Naive B cell (primary cell): ENCODE data around the gene CECR2. TPM values are rescaled to one million over a fixed set of nuclear protein-coding genes. Genes with fewer than 3 reads are reported as not detected.

Experiments used
- ATAC-seq, 2 donors: fragments of 150-1000 bp; cut with Tn5 transposase; 2 replicates each; pipeline ENCODE4 v1.10.0; 2021; ENCODE audit warnings: low read depth in 2 of 2, mild to moderate bottlenecking in 2 of 2, moderate library complexity in 2 of 2
- DNase-seq: peaks from one replicate; pipeline ENCODE4 v3.0.0; 2022
- H3K27ac Mint-ChIP-seq, 6 donors: one replicate each; pipeline ENCODE4 v1.8.0; 2020 to 2022; ENCODE audit warnings: mild to moderate bottlenecking in 6 of 6, mixed read lengths in 6 of 6, moderate library complexity in 5 of 6, inconsistent platforms in 2 of 6
- H3K27me3 Mint-ChIP-seq, 3 donors: one replicate each; pipeline ENCODE4 v1.8.0; 2021 to 2022; ENCODE audit warnings: mixed read lengths in 3 of 3, mild to moderate bottlenecking in 1 of 3
- H3K36me3 Mint-ChIP-seq, 2 donors: one replicate each; pipeline ENCODE4 v1.8.0; 2020 to 2022; ENCODE audit warnings: mixed read lengths in 2 of 2, inconsistent platforms in 1 of 2, mild to moderate bottlenecking in 1 of 2
- H3K4me1 Mint-ChIP-seq, 3 donors: one replicate each; pipeline ENCODE4 v1.8.0; 2020 to 2022; ENCODE audit warnings: mixed read lengths in 3 of 3, inconsistent platforms in 1 of 3, mild to moderate bottlenecking in 1 of 3, moderate library complexity in 1 of 3
- H3K4me3 Mint-ChIP-seq, 8 donors: one replicate each; pipeline ENCODE4 v1.8.0; 2020 to 2022; ENCODE audit warnings: mild to moderate bottlenecking in 8 of 8, mixed read lengths in 8 of 8, moderate library complexity in 8 of 8, inconsistent platforms in 2 of 8
- H3K9me3 Mint-ChIP-seq, 7 donors: one replicate each; pipeline ENCODE4 v1.8.0; 2020 to 2022; ENCODE audit warnings: mixed read lengths in 7 of 7, mild to moderate bottlenecking in 5 of 7, inconsistent platforms in 2 of 7, moderate library complexity in 1 of 7
- polyA plus RNA-seq, 6 donors: library from polyadenylated mRNA; unstranded; fragments of 300-500 nt; fragmentation: Illumina TruSeq; gene quantifications; one replicate each; pipeline ENCODE4 v1.2.3, GENCODE V29; 2021; ENCODE audit warnings: low read depth in 6 of 6

The CECR2 gene
- polyA plus RNA-seq, 6 donors from 2014 or later = 0.04 to 0.62 (median 0.10) TPM; not detected in 2

DNA sequence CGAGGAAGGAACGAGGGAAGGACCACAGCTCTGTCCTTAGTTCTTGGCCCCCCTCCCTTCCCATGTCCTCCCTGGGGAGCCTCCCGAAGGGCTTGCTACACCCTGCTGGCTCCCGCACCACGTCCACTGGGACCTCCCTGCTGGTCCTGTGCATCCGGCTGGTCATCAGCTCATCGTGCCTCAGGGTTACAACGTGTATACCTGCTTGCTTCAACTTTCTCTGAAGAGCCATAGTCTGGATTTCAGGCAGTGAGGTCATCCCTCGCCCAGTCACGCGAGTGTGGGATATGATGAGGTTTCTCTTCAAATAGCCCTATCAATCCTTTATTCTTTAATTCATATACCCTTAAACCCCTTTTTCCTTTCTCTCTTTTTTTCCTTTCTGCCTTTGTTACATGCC lies 21.5 kb upstream of the CECR2 start:
- Mint-ChIP-seq H3K36me3 (no peaks in the 10 kb centered on the region), H3K4me3 (no peak overlapping the region), H3K27ac (peak overlapping the region in 1 of 6 donors; percentile 8), H3K9me3 (no peaks in the 10 kb centered on the region), H3K27me3 (peaks cover 0 to 13% (median 0%) of the 10 kb centered on the region in 3 donors), H3K4me1 (peaks cover 0 to 12% (median 8%) of the 10 kb centered on the region in 3 donors)
- ATAC-seq (no peak), DNase-seq (no peak)

DNA sequence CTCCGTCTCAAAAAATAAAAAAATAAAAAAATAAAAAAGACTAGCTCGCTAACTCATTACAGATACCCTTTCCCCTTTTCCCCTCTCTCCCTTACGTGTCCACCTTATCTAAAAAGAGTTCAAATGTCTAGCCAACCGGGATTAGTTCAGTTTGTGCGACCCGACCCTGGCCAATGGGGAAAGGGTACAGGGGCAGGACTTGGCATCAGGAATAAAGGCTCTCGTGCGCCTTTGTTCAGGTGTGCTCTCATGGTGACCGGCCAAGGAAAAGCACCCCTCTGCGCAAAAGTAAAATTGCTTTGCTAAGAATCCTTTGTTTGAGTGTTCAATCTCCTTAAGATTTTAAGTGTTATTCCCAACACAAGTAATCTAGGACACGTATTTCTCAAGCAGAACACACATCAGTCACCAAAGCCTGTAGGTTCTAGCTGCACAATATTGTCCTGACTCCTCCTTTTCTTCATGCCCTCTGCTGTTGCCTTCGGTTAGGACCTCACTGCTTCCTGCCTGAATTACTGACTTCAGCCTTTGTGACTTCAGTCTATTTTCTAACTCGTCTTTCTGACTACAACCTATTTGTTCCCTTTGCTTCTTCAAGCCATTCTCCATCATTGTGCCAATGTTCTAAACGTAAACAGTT lies 20.7 kb upstream of the CECR2 start:
- Mint-ChIP-seq H3K27ac (peak overlapping the region in 1 of 6 donors; percentile 15), H3K36me3 (no peaks in the 10 kb centered on the region), H3K4me1 (peaks cover 0 to 8% (median 7%) of the 10 kb centered on the region in 3 donors), H3K9me3 (no peaks in the 10 kb centered on the region), H3K4me3 (no peak overlapping the region), H3K27me3 (peaks cover 0 to 13% (median 0%) of the 10 kb centered on the region in 3 donors)
- ATAC-seq (no peak), DNase-seq (no peak)

DNA sequence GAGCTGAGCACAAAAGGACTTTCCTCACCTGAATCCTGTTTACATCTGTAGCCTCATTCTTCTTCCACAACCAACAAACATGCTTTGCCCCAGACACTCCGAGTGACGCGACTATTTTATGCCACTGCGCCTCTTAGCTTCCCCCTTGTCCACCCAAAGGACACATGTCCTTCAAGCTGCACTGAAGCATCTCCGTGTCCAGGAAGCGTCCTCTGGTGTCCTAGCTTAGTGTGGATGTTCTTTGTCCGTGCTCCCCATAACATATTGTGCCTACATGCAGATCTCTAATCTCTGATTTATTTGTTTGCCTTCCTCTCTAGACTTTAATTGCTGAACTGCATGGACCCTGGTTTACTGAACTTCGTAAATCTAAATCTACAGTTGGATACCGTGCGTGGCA lies 20.1 kb upstream of the CECR2 start:
- Mint-ChIP-seq H3K4me1 (peaks cover 0 to 4% (median under 1%) of the 10 kb centered on the region in 3 donors), H3K27me3 (peaks cover 0 to 13% (median 0%) of the 10 kb centered on the region in 3 donors), H3K9me3 (no peaks in the 10 kb centered on the region), H3K36me3 (no peaks in the 10 kb centered on the region), H3K27ac (peak overlapping the region in 1 of 6 donors; percentile 70), H3K4me3 (no peak overlapping the region)
- ATAC-seq = no peak
- no peak for DNase-seq

DNA sequence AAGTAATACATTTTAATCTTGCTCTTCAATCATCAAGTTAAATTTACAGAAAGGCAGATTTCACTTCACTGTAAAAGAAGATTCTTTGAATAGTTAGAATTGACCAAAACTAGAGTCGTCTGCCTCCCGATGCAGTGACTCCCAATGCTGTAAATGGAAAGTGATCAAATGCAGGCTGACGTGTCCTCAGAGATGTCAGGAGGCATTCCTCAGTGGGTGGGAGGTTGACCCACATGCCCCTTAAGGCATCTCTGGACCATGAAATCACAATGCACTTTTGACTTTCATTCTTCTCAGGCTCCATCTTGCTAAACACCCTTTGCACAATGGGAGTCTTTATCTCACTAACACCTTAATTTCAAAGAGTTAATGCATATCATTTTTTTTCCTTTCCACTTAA lies 19.0 kb upstream of the CECR2 start:
- Mint-ChIP-seq H3K4me3 (peak overlapping the region in 1 of 8 donors; percentile 21), H3K36me3 (no peaks in the 10 kb centered on the region), H3K27ac (no peak overlapping the region), H3K27me3 (peaks cover 0 to 13% (median 0%) of the 10 kb centered on the region in 3 donors), H3K4me1 (peaks cover 0 to 4% (median 0%) of the 10 kb centered on the region in 3 donors), H3K9me3 (no peaks in the 10 kb centered on the region)
- ATAC-seq (no peak), DNase-seq (no peak)

GRCh38 chr22:17352798-17353197 lies 16.5 kb upstream of the CECR2 start:
- H3K27me3 Mint-ChIP-seq = peaks cover 0 to 13% (median 0%) of the 10 kb centered on the region in 3 donors
- no peaks in the 10 kb centered on the region for H3K9me3 Mint-ChIP-seq
- H3K27ac Mint-ChIP-seq = no peak overlapping the region
- no peak overlapping the region for H3K4me3 Mint-ChIP-seq
- no peak for ATAC-seq
- H3K4me1 Mint-ChIP-seq = peaks cover 0 to 4% (median 0%) of the 10 kb centered on the region in 3 donors
- no peaks in the 10 kb centered on the region for H3K36me3 Mint-ChIP-seq
- DNase-seq = no peak

- no peak for DNase-seq
- no peaks in the 10 kb centered on the region for H3K9me3 Mint-ChIP-seq
- H3K27me3 Mint-ChIP-seq = peaks cover under 1 to 7% (median 5%) of the 10 kb centered on the region in 3 donors
- ATAC-seq = no peak
- H3K4me1 Mint-ChIP-seq = no peaks in the 10 kb centered on the region
- H3K27ac Mint-ChIP-seq = no peak overlapping the region
- H3K4me3 Mint-ChIP-seq = no peak overlapping the region
- no peaks in the 10 kb centered on the region for H3K36me3 Mint-ChIP-seq
These were observed 11.6 kb upstream of the CECR2 start for GRCh38 chr22:17357688-17358087.

- Mint-ChIP-seq H3K4me1 (no peaks in the 10 kb centered on the region), H3K4me3 (no peak overlapping the region), H3K27ac (no peak overlapping the region), H3K27me3 (peaks cover 5 to 7% (median 5%) of the 10 kb centered on the region in 3 donors), H3K36me3 (no peaks in the 10 kb centered on the region), H3K9me3 (no peaks in the 10 kb centered on the region)
- ATAC-seq (no peak), DNase-seq (no peak)
These were observed 10.8 kb upstream of the CECR2 start for GRCh38 chr22:17358415-17358814.

- Mint-ChIP-seq H3K4me3 (no peak overlapping the region), H3K27me3 (peaks cover 5 to 7% (median 7%) of the 10 kb centered on the region in 3 donors), H3K27ac (no peak overlapping the region), H3K4me1 (no peaks in the 10 kb centered on the region), H3K9me3 (no peaks in the 10 kb centered on the region), H3K36me3 (no peaks in the 10 kb centered on the region)
- no peak for DNase-seq
- ATAC-seq = no peak
These were observed 9.8 kb upstream of the CECR2 start for GRCh38 chr22:17359501-17359900.

- Mint-ChIP-seq H3K4me3 (peak overlapping the region in 4 of 8 donors; percentile 33 to 89 (median 72)), H3K36me3 (no peaks in the 10 kb centered on the region), H3K27ac (no peak overlapping the region), H3K27me3 (peaks cover 29 to 48% (median 37%) of the 10 kb centered on the region in 3 donors), H3K9me3 (peaks cover 0 to 3% (median 0%) of the 10 kb centered on the region in 7 donors), H3K4me1 (peaks cover 26 to 36% (median 31%) of the 10 kb centered on the region in 3 donors)
- ATAC-seq = no peak
- DNase-seq = no peak
These were observed 2.9 kb upstream of the CECR2 start for GRCh38 chr22:17366329-17366728.

DNA sequence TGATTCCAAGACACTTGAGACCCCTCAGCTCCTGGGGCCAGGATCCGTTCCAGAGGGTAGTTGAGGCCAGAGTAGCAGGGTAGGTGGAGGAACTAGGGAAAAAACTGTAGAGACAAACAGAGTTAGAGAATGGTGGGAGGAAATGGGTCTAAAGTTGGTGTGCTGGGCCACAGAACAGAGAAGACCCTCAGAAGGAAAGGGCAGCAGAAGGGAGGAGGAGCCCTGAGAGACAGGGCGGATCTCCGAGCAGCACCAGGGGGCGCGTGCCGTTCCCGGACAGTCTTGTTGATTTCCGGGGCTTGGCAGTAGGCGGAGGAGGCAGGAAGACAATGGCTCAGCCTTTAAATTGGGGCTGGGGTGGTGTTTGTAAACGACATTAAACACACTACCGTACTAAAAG lies 2.4 kb upstream of the CECR2 start:
- Mint-ChIP-seq H3K4me3 (peak overlapping the region; percentile 33 to 89 (median 62)), H3K36me3 (no peaks in the 10 kb centered on the region), H3K27ac (peak overlapping the region in 1 of 6 donors; percentile 79), H3K4me1 (peaks cover 26 to 36% (median 31%) of the 10 kb centered on the region in 3 donors), H3K27me3 (peaks cover 31 to 48% (median 38%) of the 10 kb centered on the region in 3 donors), H3K9me3 (peaks cover 0 to 3% (median 0%) of the 10 kb centered on the region in 7 donors)
- ATAC-seq (peak; percentile 27 to 44), DNase-seq (no peak)

- Mint-ChIP-seq H3K4me3 (peak overlapping the region; percentile 84 to 92 (median 90)), H3K4me1 (peaks cover 26 to 36% (median 31%) of the 10 kb centered on the region in 3 donors), H3K27me3 (peaks cover 34 to 43% (median 38%) of the 10 kb centered on the region in 3 donors), H3K9me3 (peaks cover 0 to 3% (median 0%) of the 10 kb centered on the region in 7 donors), H3K27ac (peak overlapping the region in 2 of 6 donors; percentile 39 to 92), H3K36me3 (no peaks in the 10 kb centered on the region)
- no peak for ATAC-seq
- no peak for DNase-seq
These were observed 1.1 kb upstream of the CECR2 start for GRCh38 chr22:17368144-17368543.

DNA sequence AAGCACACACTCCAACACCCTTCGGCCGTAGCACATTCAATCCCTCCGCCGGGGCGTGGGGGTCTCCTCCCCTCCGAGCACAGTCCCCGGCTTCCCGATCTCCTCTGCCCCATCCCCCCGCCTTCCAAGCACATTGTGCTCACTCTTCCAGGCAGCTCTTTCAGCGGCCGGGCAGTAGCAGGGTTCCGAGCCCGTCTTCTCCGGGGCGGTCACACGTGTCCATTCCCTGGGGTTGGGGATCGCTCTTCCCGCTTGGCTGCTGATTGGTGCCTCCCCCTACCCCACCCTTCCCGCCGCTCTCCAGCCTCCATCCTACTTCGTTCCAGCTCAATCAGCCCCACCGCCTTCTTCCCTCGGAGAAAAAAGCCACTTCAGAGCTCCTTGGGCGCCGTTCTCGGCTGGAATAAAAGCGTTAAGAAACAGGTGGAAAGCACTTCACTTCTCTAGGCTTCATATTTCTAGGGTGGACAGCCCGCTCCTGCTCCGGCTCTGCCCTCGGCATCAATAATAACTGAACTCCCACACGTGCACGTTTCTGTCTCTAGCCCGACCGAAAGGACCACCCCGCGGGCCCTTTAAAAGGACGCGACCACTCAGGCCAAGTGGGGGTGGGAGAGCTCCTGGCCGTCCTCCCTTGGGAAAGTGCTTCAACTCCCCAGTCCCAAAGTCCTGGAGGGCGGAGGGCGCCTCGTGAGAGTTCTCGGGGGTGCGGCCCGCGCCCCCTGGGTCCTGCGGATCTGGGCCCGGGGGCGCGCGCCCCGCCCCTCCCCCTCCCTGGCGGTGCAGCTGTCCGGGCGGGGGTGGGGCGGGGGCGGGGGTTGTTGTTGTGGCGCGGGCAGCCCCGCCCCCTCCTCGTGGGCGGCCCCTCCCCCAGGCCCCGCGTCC lies 464 bp upstream of the CECR2 start:
- peak; percentile 35 to 50 for ATAC-seq

DNA sequence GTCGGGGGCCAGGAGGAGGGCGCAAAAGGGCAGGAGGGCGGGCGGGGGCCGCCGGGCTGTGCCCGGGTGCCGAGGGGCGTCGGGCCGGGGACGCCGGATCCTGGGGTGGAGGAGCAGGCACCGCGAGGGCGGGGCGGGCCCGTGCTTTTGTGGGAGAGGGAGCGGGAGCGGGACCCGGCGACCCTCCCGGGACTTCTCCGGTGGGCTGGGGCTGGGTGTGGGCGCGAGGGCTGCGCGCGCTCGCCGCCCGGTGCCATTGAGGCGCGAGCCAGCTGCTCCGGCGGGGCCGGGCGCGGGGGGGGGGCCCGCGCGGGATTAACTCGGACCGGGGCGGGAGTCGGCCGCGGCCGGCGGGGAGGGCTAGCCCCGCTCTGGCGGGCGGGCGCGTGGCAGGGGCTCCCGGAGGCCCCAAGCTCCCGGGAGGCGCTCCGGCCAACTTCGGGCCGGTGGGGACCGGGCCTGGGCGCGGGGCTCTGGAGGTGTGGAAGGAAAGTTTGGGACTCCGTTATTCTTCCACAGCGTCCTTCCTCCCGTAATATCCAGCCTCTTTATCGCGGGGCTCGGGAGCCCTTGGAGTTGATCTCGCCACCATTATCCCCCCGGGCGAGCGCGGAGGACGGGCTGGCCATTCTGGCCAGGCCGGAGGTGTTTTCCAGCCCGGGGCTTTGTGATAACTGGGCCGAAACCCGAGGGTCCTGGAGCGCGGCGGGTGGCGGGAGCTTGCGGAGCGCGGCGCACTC lies 936 bp downstream of the CECR2 start:
- Mint-ChIP-seq H3K27me3 (peaks cover 37 to 39% (median 38%) of the 10 kb centered on the region in 3 donors), H3K9me3 (peaks cover 0 to 3% (median 0%) of the 10 kb centered on the region in 7 donors), H3K4me3 (peak overlapping the region; percentile 58 to 90 (median 83)), H3K4me1 (peaks cover 26 to 36% (median 31%) of the 10 kb centered on the region in 3 donors), H3K36me3 (no peaks in the 10 kb centered on the region), H3K27ac (peak overlapping the region in 1 of 6 donors; percentile 2)
- ATAC-seq (peak; percentile 3 to 7), DNase-seq (no peak)

More for the DNA sequence above, 464 bp upstream of the CECR2 start:
- no peaks in the 10 kb centered on the region for H3K36me3 Mint-ChIP-seq
- peak; percentile 35 for DNase-seq
- H3K4me1 Mint-ChIP-seq = peaks cover 26 to 36% (median 31%) of the 10 kb centered on the region in 3 donors
- peaks cover 0 to 3% (median 0%) of the 10 kb centered on the region in 7 donors for H3K9me3 Mint-ChIP-seq
- H3K27me3 Mint-ChIP-seq = peaks cover 34 to 43% (median 38%) of the 10 kb centered on the region in 3 donors
- peak overlapping the region in 4 of 6 donors; percentile 34 to 92 (median 49) for H3K27ac Mint-ChIP-seq
- H3K4me3 Mint-ChIP-seq = peak overlapping the region; percentile 84 to 92 (median 90)
